ENCODE measurements around the gene MAGIX.

The MAGIX gene

DNA sequence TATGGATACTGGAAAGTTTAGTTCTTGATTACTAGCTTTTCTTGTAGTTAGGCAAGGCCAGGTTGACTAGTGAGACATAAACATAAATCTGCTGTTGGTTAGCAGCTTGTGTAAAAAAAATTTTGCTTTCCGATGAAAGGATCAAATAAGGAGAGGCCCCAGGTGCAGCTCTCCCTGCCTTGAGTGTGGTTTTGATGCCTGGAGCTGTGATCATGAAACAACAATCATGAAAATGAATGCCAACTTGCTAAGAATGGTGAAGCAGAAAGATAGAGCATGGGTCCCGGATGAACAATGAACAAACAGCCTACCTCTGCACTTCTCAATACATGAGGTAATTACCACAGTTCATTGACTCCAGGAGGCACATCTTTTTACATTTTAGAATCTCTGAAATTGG lies 51.9 kb downstream of the MAGIX start:
- Histone ChIP-seq H3K36me3 (no peaks in the 10 kb centered on the region), H3K4me1 (no peaks in the 10 kb centered on the region), H3K4me3 (no peak overlapping the region), H3K9me3 (no peaks in the 10 kb centered on the region), H3K27me3 (no peaks in the 10 kb centered on the region), H3K27ac (no peak overlapping the region)
- intact Hi-C loops (cut with DNase I; ENCODE audit: low total_unique reads), result no loop called here
- no peak for TF ChIP-seq CTCF (IDR thresholded peaks at IDR 0.05)
- no peak for DNase-seq

DNA sequence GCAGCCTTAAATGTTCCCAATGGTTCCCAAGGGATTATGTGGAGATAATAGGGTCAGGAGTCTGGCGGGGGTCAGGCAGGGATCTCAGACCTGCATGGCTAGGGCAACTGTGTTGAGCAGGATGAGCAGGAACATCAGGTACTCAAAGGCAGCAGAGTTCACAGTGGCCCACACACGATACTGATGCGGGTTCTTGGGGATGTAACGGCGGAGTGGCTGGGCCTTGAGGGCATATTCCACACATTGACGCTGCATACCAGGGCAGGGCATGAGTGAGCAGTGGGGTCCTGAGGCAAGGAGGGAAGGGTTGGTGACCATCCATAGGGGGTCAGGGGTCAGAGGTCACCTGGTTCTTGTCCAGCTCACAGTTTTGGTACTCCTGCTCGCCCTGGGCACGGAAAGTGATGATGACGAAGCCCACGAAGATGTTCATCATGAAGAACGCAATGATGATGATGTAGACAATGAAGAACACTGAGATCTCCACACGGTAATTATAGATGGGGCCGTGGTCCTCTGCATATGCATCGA lies 52.5 kb downstream of the MAGIX start:
- Histone ChIP-seq H3K4me3 (no peak overlapping the region), H3K36me3 (no peaks in the 10 kb centered on the region), H3K4me1 (no peaks in the 10 kb centered on the region), H3K9me3 (no peaks in the 10 kb centered on the region), H3K27ac (no peak overlapping the region), H3K27me3 (no peaks in the 10 kb centered on the region)
- DNase-seq, result no peak
- intact Hi-C loops (cut with DNase I; ENCODE audit: low total_unique reads), result no loop called here
- no peak for TF ChIP-seq CTCF (IDR thresholded peaks at IDR 0.05)

All from tibial artery (tissue), 4 donors.